ENCODE data around the gene BORCS6.
A peak's percentile ranks its signal among the peaks of the same experiment; 100 is the strongest.

Gene BORCS6

GRCh38 chr17:8160741-8161221 lies 29.2 kb downstream of the BORCS6 start:
- POLR2A ChIA-PET = interaction anchor here (0.6 to 5.0 kb wide), 5 partner anchors 12 to 130 kb away, joined by 3 to 44 read pairs (median 3); no protein-coding TSS in a partner anchor
- peaks cover 0 to 28% (median 18%) of the 10 kb centered on the region in 4 experiments for H3K36me3 ChIP-seq (ENCODE audit: control insufficient read depth in 4 of 4, insufficient read depth in 4 of 4, low read length in 3 of 4)
- no peaks in the 10 kb centered on the region for H3K9me3 ChIP-seq (ENCODE audit: control extremely low read depth in 1 of 5, control insufficient read depth in 4 of 5, insufficient read depth in 2 of 5, low read depth in 1 of 5, low read length in 4 of 5)
- CTCF ChIA-PET = interaction anchor here (1.5 to 19.3 kb wide), 6 partner anchors 12 to 101 kb away, joined by 3 to 292 read pairs (median 9); partner anchors contain the start of genes HES7 and PER1
- WGBS (ENCODE audit: insufficient coverage) = 84% methylated on average over 4 of the region's 5 CpGs
- no peaks in the 10 kb centered on the region for H3K27me3 ChIP-seq (replicated peaks in 2 of 5; ENCODE audit: control insufficient read depth in 4 of 5, insufficient read depth in 5 of 5, low read length in 4 of 5)
- H3K27ac ChIP-seq (ENCODE audit: insufficient read depth in 1 of 2, low read depth in 1 of 2, low read length in 2 of 2, poor library complexity in 1 of 2, severe bottlenecking in 2 of 2) = peak overlapping the region in 1 of 2 experiments; percentile 88
- H3K4me3 ChIP-seq (ENCODE audit: control insufficient read depth in 1 of 7, extremely low read depth in 1 of 7, insufficient read depth in 4 of 7, low read depth in 2 of 7, low read length in 6 of 7) = no peak overlapping the region
- peaks cover 8 to 57% (median 50%) of the 10 kb centered on the region in 4 experiments for H3K4me1 ChIP-seq (ENCODE audit: control extremely low read depth in 1 of 4, control insufficient read depth in 4 of 4, insufficient read depth in 4 of 4, low read length in 3 of 4)
- no peak for DNase-seq

DNA sequence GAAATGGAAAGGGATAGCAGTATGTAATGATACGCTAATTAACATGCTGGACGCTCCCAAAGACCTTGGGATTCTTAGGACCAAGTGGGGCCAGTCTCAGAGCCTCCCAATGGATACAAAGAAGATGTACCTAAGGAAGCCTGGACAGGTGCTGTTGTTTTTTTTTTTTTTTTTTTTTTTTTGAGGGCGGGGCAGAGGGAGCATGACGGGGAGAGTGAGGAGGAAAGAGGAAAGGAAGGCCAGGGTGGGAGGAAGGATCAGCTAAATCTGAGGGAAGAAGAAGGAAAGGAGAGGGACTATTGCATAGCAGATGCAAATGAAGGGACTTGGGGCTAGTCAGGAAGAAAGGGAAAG lies 29.8 kb downstream of the BORCS6 start:
- no peaks in the 10 kb centered on the region for H3K9me3 ChIP-seq (ENCODE audit: control extremely low read depth in 1 of 5, control insufficient read depth in 4 of 5, insufficient read depth in 2 of 5, low read depth in 1 of 5, low read length in 4 of 5)
- ChIA-PET POLR2A (interaction anchor here (0.7 to 5.0 kb wide), 3 partner anchors 13 to 38 kb away, joined by 3 to 44 read pairs (median 3); no protein-coding TSS in a partner anchor), CTCF (interaction anchor here (1.5 to 19.3 kb wide), 6 partner anchors 13 to 100 kb away, joined by 4 to 292 read pairs (median 9); partner anchors contain the start of genes HES7 and PER1)
- H3K4me3 ChIP-seq (ENCODE audit: control insufficient read depth in 1 of 7, extremely low read depth in 1 of 7, insufficient read depth in 4 of 7, low read depth in 2 of 7, low read length in 6 of 7) = no peak overlapping the region
- H3K4me1 ChIP-seq (ENCODE audit: control extremely low read depth in 1 of 4, control insufficient read depth in 4 of 4, insufficient read depth in 4 of 4, low read length in 3 of 4) = peaks cover 10 to 63% (median 56%) of the 10 kb centered on the region in 4 experiments
- WGBS (ENCODE audit: insufficient coverage) = 90% methylated on average over 4 of the region's 4 CpGs
- DNase-seq = no peak
- H3K27me3 ChIP-seq (replicated peaks in 2 of 5; ENCODE audit: control insufficient read depth in 4 of 5, insufficient read depth in 5 of 5, low read length in 4 of 5) = no peaks in the 10 kb centered on the region
- H3K36me3 ChIP-seq (ENCODE audit: control insufficient read depth in 4 of 4, insufficient read depth in 4 of 4, low read length in 3 of 4) = peaks cover 0 to 28% (median 18%) of the 10 kb centered on the region in 4 experiments
- H3K27ac ChIP-seq (ENCODE audit: insufficient read depth in 1 of 2, low read depth in 1 of 2, low read length in 2 of 2, poor library complexity in 1 of 2, severe bottlenecking in 2 of 2) = no peak overlapping the region

- no peak for DNase-seq
- Histone ChIP-seq H3K36me3 (ENCODE audit: control insufficient read depth in 4 of 4, insufficient read depth in 4 of 4, low read length in 3 of 4) (peaks cover 0 to 28% (median 18%) of the 10 kb centered on the region in 4 experiments), H3K27ac (ENCODE audit: insufficient read depth in 1 of 2, low read depth in 1 of 2, low read length in 2 of 2, poor library complexity in 1 of 2, severe bottlenecking in 2 of 2) (no peak overlapping the region), H3K4me3 (ENCODE audit: control insufficient read depth in 1 of 7, extremely low read depth in 1 of 7, insufficient read depth in 4 of 7, low read depth in 2 of 7, low read length in 6 of 7) (no peak overlapping the region), H3K9me3 (ENCODE audit: control extremely low read depth in 1 of 5, control insufficient read depth in 4 of 5, insufficient read depth in 2 of 5, low read depth in 1 of 5, low read length in 4 of 5) (no peaks in the 10 kb centered on the region), H3K27me3 (replicated peaks in 2 of 5; ENCODE audit: control insufficient read depth in 4 of 5, insufficient read depth in 5 of 5, low read length in 4 of 5) (no peaks in the 10 kb centered on the region), H3K4me1 (ENCODE audit: control extremely low read depth in 1 of 4, control insufficient read depth in 4 of 4, insufficient read depth in 4 of 4, low read length in 3 of 4) (peaks cover 14 to 63% (median 58%) of the 10 kb centered on the region in 4 experiments)
- 100% methylated on average over 1 of the region's 4 CpGs for WGBS (ENCODE audit: insufficient coverage)
- POLR2A ChIA-PET = interaction anchor here (0.8 to 5.0 kb wide), 6 partner anchors 9 to 28 kb away, joined by 3 to 44 read pairs (median 3); no protein-coding TSS in a partner anchor
- CTCF ChIA-PET = interaction anchor here (1.4 to 19.3 kb wide), 8 partner anchors 10 to 100 kb away, joined by 3 to 292 read pairs (median 6); partner anchors contain the start of genes HES7 and PER1
Measured at GRCh38 chr17:8159459-8160223, 30.3 kb downstream of the BORCS6 start.

DNA sequence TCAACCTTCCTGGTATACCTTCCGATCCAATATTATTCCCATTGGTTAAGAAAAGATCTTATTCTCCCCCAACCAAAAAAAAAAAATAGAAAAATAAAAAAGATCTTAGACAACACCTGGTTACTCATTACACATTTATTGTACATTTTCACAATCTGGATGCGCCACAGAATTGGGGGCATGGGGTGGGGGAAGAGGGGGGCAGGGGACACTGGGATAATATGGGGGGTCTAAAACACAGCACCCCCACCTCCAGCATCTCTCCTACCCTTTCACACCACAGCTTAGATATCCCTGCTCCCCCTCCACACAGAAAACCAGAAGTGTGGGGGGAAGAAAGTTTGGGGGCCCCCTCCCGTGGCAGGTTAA lies 31.0 kb downstream of the BORCS6 start:
- no peak for DNase-seq
- ChIA-PET CTCF (interaction anchor here (0.6 to 19.3 kb wide), 10 partner anchors 11 to 556 kb away, joined by 3 to 292 read pairs (median 5); partner anchors contain the start of genes HES7 and PER1), POLR2A (interaction anchor here (0.8 to 3.6 kb wide), 6 partner anchors 8 to 29 kb away, joined by 3 to 33 read pairs (median 3); no protein-coding TSS in a partner anchor)
- Histone ChIP-seq H3K27ac (ENCODE audit: insufficient read depth in 1 of 2, low read depth in 1 of 2, low read length in 2 of 2, poor library complexity in 1 of 2, severe bottlenecking in 2 of 2) (no peak overlapping the region), H3K9me3 (ENCODE audit: control extremely low read depth in 1 of 5, control insufficient read depth in 4 of 5, insufficient read depth in 2 of 5, low read depth in 1 of 5, low read length in 4 of 5) (no peaks in the 10 kb centered on the region), H3K36me3 (ENCODE audit: control insufficient read depth in 4 of 4, insufficient read depth in 4 of 4, low read length in 3 of 4) (peaks cover 0 to 28% (median 18%) of the 10 kb centered on the region in 4 experiments), H3K27me3 (replicated peaks in 2 of 5; ENCODE audit: control insufficient read depth in 4 of 5, insufficient read depth in 5 of 5, low read length in 4 of 5) (no peaks in the 10 kb centered on the region), H3K4me3 (ENCODE audit: control insufficient read depth in 1 of 7, extremely low read depth in 1 of 7, insufficient read depth in 4 of 7, low read depth in 2 of 7, low read length in 6 of 7) (no peak overlapping the region), H3K4me1 (ENCODE audit: control extremely low read depth in 1 of 4, control insufficient read depth in 4 of 4, insufficient read depth in 4 of 4, low read length in 3 of 4) (peaks cover 13 to 63% (median 58%) of the 10 kb centered on the region in 4 experiments)
- no CpG with 5 or more reads among the region's 3 CpGs for WGBS (ENCODE audit: insufficient coverage)

- Histone ChIP-seq H3K27ac (ENCODE audit: insufficient read depth in 1 of 2, low read depth in 1 of 2, low read length in 2 of 2, poor library complexity in 1 of 2, severe bottlenecking in 2 of 2) (peak overlapping the region in 1 of 2 experiments; percentile 49), H3K9me3 (ENCODE audit: control extremely low read depth in 1 of 5, control insufficient read depth in 4 of 5, insufficient read depth in 2 of 5, low read depth in 1 of 5, low read length in 4 of 5) (no peaks in the 10 kb centered on the region), H3K4me3 (ENCODE audit: control insufficient read depth in 1 of 7, extremely low read depth in 1 of 7, insufficient read depth in 4 of 7, low read depth in 2 of 7, low read length in 6 of 7) (peak overlapping the region in 3 of 7 experiments; percentile 5 to 54 (median 46)), H3K27me3 (replicated peaks in 2 of 5; ENCODE audit: control insufficient read depth in 4 of 5, insufficient read depth in 5 of 5, low read length in 4 of 5) (no peaks in the 10 kb centered on the region), H3K36me3 (ENCODE audit: control insufficient read depth in 4 of 4, insufficient read depth in 4 of 4, low read length in 3 of 4) (peaks cover 0 to 28% (median 18%) of the 10 kb centered on the region in 4 experiments), H3K4me1 (ENCODE audit: control extremely low read depth in 1 of 4, control insufficient read depth in 4 of 4, insufficient read depth in 4 of 4, low read length in 3 of 4) (peaks cover 10 to 63% (median 58%) of the 10 kb centered on the region in 4 experiments)
- ChIA-PET POLR2A (interaction anchor here (0.8 to 3.6 kb wide), 6 partner anchors 7 to 29 kb away, joined by 3 to 33 read pairs (median 3); no protein-coding TSS in a partner anchor), CTCF (interaction anchor here (0.6 to 19.3 kb wide), 14 partner anchors 11 to 556 kb away, joined by 3 to 292 read pairs (median 4); partner anchors contain the start of genes HES7, PER1 and RANGRF)
- WGBS (ENCODE audit: insufficient coverage) = 47% methylated on average over 17 of the region's 20 CpGs
- peak; percentile 86 to 91 (median 87) for DNase-seq
Measured at GRCh38 chr17:8158267-8159031, 31.5 kb downstream of the BORCS6 start.

- Histone ChIP-seq H3K36me3 (ENCODE audit: control insufficient read depth in 4 of 4, insufficient read depth in 4 of 4, low read length in 3 of 4) (peaks cover 0 to 25% (median 16%) of the 10 kb centered on the region in 4 experiments), H3K9me3 (ENCODE audit: control extremely low read depth in 1 of 5, control insufficient read depth in 4 of 5, insufficient read depth in 2 of 5, low read depth in 1 of 5, low read length in 4 of 5) (no peaks in the 10 kb centered on the region), H3K27me3 (replicated peaks in 2 of 5; ENCODE audit: control insufficient read depth in 4 of 5, insufficient read depth in 5 of 5, low read length in 4 of 5) (no peaks in the 10 kb centered on the region), H3K4me3 (ENCODE audit: control insufficient read depth in 1 of 7, extremely low read depth in 1 of 7, insufficient read depth in 4 of 7, low read depth in 2 of 7, low read length in 6 of 7) (peak overlapping the region; percentile 61 to 88 (median 73)), H3K27ac (ENCODE audit: insufficient read depth in 1 of 2, low read depth in 1 of 2, low read length in 2 of 2, poor library complexity in 1 of 2, severe bottlenecking in 2 of 2) (peak overlapping the region; percentile 91 to 96), H3K4me1 (ENCODE audit: control extremely low read depth in 1 of 4, control insufficient read depth in 4 of 4, insufficient read depth in 4 of 4, low read length in 3 of 4) (peaks cover 15 to 68% (median 65%) of the 10 kb centered on the region in 4 experiments)
- ChIA-PET POLR2A (interaction anchor here (0.5 to 4.3 kb wide), 9 partner anchors 10 to 81 kb away, joined by 3 to 33 read pairs (median 5); no protein-coding TSS in a partner anchor), CTCF (interaction anchor here (0.5 to 19.3 kb wide), 7 partner anchors 15 to 96 kb away, joined by 3 to 292 read pairs (median 4); partner anchors contain the start of gene PER1)
- DNase-seq = peak; percentile 100
- WGBS (ENCODE audit: insufficient coverage) = under 1% methylated on average over 55 of the region's 59 CpGs
Measured at GRCh38 chr17:8156246-8156992, 33.6 kb downstream of the BORCS6 start.
